Measurements from ENCODE around the gene SKAP2. TPM values are rescaled to one million over a fixed set of nuclear protein-coding genes. Genes with fewer than 3 reads are reported as not detected.
"Not testable (repeated sequence)": the region's sequence is repeated elsewhere in the genome, so short reads cannot be mapped to it uniquely, and the experiment has no call there.

Gene SKAP2
- total RNA-seq, 1 experiment from 2014 or later: 24.4 TPM

DNA sequence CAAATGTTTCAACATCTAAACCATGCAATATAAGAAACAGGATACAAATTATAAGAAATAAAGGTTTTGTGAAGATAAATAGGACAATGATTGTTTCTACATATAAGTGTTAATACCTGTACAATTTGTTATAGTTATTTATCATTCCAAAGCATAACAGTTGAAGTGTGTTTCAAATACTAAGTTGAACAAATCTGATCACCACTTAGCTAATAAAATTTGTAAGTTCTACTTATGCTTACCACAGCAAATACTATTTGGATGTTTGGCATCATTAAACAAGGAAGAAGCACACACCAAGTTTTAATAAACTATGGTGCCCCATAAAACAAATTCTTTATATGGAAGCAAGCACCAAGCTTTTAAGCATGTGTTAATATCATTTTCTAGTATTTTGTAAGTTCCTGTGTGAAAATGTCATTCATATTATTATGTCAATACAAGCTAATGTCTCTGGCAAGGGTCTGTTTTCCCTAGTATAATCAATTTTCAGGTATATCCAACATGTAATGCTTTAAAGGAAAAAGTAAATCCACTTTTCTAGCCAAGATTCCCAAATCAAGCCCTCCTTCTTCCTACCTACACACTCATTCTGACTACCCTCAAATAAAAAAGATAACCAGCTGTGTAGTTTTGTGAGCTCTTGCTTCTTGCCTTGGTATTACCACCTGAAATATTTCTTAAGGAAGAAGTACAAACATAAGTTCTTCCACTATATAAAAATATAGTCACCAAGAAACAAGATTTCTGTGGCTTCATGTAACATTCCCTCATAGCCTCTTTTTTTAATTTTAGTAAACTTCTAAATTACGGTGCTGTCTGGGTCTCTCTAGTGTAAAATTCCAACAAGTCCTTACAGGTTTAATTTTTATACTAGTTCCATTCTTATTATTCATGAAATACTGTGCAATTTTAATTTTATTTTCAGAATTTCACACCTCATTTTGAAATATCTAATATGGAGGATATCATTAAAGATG lies 9.2 kb downstream of the SKAP2 start:
- Histone ChIP-seq H2AFZ (ENCODE audit: low read length) (no peak overlapping the region), H3K4me2 (ENCODE audit: low read depth, low read length, poor library complexity, severe bottlenecking) (no peak overlapping the region), H3K9ac (ENCODE audit: low read length) (no peak overlapping the region), H3K4me1 (ENCODE audit: low read length) (peaks cover 32% of the 10 kb centered on the region), H3K9me2 (replicated peaks; ENCODE audit: insufficient read depth, low read length) (no peaks in the 10 kb centered on the region), H3K79me2 (ENCODE audit: low read length) (no peaks in the 10 kb centered on the region), H3K27ac (ENCODE audit: low read length) (no peak overlapping the region), H4K20me1 (ENCODE audit: insufficient read depth, low read depth, low read length) (no peaks in the 10 kb centered on the region), H3K27me3 (ENCODE audit: low read length) (no peaks in the 10 kb centered on the region), H3K9me3 (ENCODE audit: low read length) (no peaks in the 10 kb centered on the region), H3K4me3 (ENCODE audit: low read length) (no peak overlapping the region), H3K36me3 (ENCODE audit: insufficient read depth, low read length) (no peaks in the 10 kb centered on the region)
- DNase-seq: no peak

DNA sequence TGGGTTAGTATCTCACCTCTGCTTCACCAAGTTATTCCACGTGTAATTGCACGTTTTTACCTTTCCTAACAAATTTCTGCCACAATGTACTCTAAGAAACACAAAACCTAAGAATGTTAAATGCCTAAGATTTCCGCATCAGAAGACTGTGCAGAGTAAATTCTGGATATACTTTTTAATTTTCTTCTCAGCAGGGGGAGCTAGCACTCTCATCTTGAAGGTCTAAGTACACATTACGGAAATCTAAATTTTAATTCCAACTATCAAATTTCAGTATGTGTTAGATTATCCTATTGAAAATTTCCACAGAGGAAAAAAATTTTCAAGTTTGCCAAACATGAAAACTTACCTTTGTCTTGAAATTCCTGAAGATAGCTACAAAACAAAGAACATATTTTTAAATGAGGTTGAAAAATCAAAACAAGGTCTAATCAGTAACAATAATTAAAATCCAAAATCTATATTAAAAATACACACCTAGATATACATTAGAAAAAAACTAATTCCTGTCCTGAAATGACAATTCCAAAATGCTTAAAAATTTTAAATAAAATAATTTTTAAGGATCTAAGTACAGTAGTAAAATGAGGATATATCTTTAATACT lies 10.5 kb downstream of the SKAP2 start:
- H3K36me3 ChIP-seq (ENCODE audit: insufficient read depth, low read length): no peaks in the 10 kb centered on the region
- no peak overlapping the region for H3K27ac ChIP-seq (ENCODE audit: low read length)
- H3K4me2 ChIP-seq (ENCODE audit: low read depth, low read length, poor library complexity, severe bottlenecking): no peak overlapping the region
- H3K9ac ChIP-seq (ENCODE audit: low read length): no peak overlapping the region
- H4K20me1 ChIP-seq (ENCODE audit: insufficient read depth, low read depth, low read length): no peaks in the 10 kb centered on the region
- no peaks in the 10 kb centered on the region for H3K79me2 ChIP-seq (ENCODE audit: low read length)
- no peaks in the 10 kb centered on the region for H3K9me2 ChIP-seq (replicated peaks; ENCODE audit: insufficient read depth, low read length)
- H3K4me1 ChIP-seq (ENCODE audit: low read length): peaks cover 32% of the 10 kb centered on the region
- no peak overlapping the region for H3K4me3 ChIP-seq (ENCODE audit: low read length)
- DNase-seq: peak; percentile 83
- H2AFZ ChIP-seq (ENCODE audit: low read length): 0 out of 2 replicates have a peak overlapping the region, but pooled peaks have one; percentile 56
- no peaks in the 10 kb centered on the region for H3K9me3 ChIP-seq (ENCODE audit: low read length)
- H3K27me3 ChIP-seq (ENCODE audit: low read length): no peaks in the 10 kb centered on the region

DNA sequence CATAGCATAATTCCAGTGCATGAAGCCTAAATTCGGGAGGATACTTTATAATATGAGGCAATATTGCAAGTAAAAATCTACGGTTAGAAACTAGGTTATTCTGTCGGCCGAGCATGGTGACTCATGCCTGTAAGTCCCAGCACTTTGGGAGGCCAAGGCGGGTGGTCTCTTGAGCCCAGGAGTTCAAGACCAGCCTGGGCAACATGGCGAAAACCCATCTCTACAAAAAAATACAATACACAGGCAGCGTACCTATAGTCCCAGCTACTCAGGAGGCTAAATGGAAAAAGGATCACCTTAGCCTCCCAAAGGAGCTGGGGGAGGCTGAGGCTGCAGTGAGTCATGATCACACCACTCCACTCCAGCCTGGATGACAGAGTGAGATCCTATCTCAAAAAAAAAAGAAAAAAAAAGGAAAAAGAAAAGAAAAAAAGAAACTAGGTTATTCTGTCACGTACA lies 14.2 kb downstream of the SKAP2 start:
- H4K20me1 ChIP-seq (ENCODE audit: insufficient read depth, low read depth, low read length): no peaks in the 10 kb centered on the region

DNA sequence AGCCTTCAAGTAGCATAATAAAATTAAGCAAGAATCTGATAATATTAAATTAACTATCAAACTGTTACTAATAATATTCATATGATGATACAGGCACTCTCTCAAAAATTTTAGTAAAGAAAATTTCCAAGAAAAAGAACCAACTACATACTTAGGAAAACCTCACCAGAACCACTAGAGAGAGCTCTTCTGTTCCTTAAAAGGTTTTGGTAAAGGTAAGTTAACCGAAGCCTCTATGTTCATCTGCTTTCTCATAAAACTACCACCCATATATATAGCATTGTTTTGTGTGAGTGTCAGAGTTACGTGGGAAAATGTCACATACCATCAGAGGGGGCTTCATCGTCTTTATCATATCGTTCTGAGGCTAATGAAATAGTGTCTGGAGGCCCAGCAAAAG lies 20.7 kb downstream of the SKAP2 start:
- no peaks in the 10 kb centered on the region for H3K36me3 ChIP-seq (ENCODE audit: insufficient read depth, low read length)
- H3K4me3 ChIP-seq (ENCODE audit: low read length): no peak overlapping the region
- no peaks in the 10 kb centered on the region for H3K27me3 ChIP-seq (ENCODE audit: low read length)
- no peak overlapping the region for H3K27ac ChIP-seq (ENCODE audit: low read length)
- H3K9me3 ChIP-seq (ENCODE audit: low read length): no peaks in the 10 kb centered on the region
- H2AFZ ChIP-seq (ENCODE audit: low read length): no peak overlapping the region
- H3K9ac ChIP-seq (ENCODE audit: low read length): no peak overlapping the region
- H4K20me1 ChIP-seq (ENCODE audit: insufficient read depth, low read depth, low read length): no peaks in the 10 kb centered on the region
- H3K4me2 ChIP-seq (ENCODE audit: low read depth, low read length, poor library complexity, severe bottlenecking): no peak overlapping the region
- H3K4me1 ChIP-seq (ENCODE audit: low read length): peaks cover 13% of the 10 kb centered on the region
- peak; percentile 49 for DNase-seq
- no peaks in the 10 kb centered on the region for H3K9me2 ChIP-seq (replicated peaks; ENCODE audit: insufficient read depth, low read length)
- H3K79me2 ChIP-seq (ENCODE audit: low read length): no peaks in the 10 kb centered on the region

More for the DNA sequence above, 14.2 kb downstream of the SKAP2 start:
- Histone ChIP-seq H3K27ac (ENCODE audit: low read length) (no peak overlapping the region), H3K9me3 (ENCODE audit: low read length) (no peaks in the 10 kb centered on the region), H3K4me1 (ENCODE audit: low read length) (peaks cover 8% of the 10 kb centered on the region), H3K4me3 (ENCODE audit: low read length) (no peak overlapping the region), H2AFZ (ENCODE audit: low read length) (no peak overlapping the region), H3K4me2 (ENCODE audit: low read depth, low read length, poor library complexity, severe bottlenecking) (no peak overlapping the region), H3K27me3 (ENCODE audit: low read length) (no peaks in the 10 kb centered on the region), H3K9me2 (replicated peaks; ENCODE audit: insufficient read depth, low read length) (no peaks in the 10 kb centered on the region), H3K9ac (ENCODE audit: low read length) (no peak overlapping the region), H3K36me3 (ENCODE audit: insufficient read depth, low read length) (no peaks in the 10 kb centered on the region), H3K79me2 (ENCODE audit: low read length) (no peaks in the 10 kb centered on the region)
- DNase-seq: no peak

DNA sequence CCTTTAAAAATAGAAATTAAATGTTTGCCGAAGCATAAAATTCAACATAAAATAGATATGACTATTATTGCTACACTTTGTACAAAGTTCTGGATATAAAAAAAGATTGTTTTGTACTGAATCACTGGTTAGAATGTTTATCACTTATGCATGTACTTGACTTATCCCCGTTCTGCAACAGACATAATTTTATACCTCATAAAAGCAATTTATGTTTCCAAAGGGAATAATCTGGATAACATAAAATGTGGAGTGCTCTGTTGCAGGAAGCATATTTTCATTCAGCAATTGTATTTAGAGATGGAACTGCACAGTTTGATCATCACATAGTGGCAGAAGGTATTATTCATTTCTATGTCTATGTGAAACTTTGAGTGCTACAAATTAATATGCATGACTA lies 21.5 kb downstream of the SKAP2 start:
- Histone ChIP-seq H3K27ac (ENCODE audit: low read length) (no peak overlapping the region), H3K4me2 (ENCODE audit: low read depth, low read length, poor library complexity, severe bottlenecking) (no peak overlapping the region), H3K4me3 (ENCODE audit: low read length) (no peak overlapping the region), H3K9ac (ENCODE audit: low read length) (no peak overlapping the region), H4K20me1 (ENCODE audit: insufficient read depth, low read depth, low read length) (no peaks in the 10 kb centered on the region), H3K27me3 (ENCODE audit: low read length) (no peaks in the 10 kb centered on the region), H3K4me1 (ENCODE audit: low read length) (peaks cover 13% of the 10 kb centered on the region), H3K79me2 (ENCODE audit: low read length) (no peaks in the 10 kb centered on the region), H3K9me3 (ENCODE audit: low read length) (no peaks in the 10 kb centered on the region), H3K9me2 (replicated peaks; ENCODE audit: insufficient read depth, low read length) (no peaks in the 10 kb centered on the region), H2AFZ (ENCODE audit: low read length) (no peak overlapping the region), H3K36me3 (ENCODE audit: insufficient read depth, low read length) (no peaks in the 10 kb centered on the region)
- no peak for DNase-seq

GRCh38 chr7:26841003-26841739 lies 23.2 kb downstream of the SKAP2 start:
- Histone ChIP-seq H3K9me2 (replicated peaks; ENCODE audit: insufficient read depth, low read length) (no peaks in the 10 kb centered on the region), H3K79me2 (ENCODE audit: low read length) (no peaks in the 10 kb centered on the region), H4K20me1 (ENCODE audit: insufficient read depth, low read depth, low read length) (no peaks in the 10 kb centered on the region), H3K4me2 (ENCODE audit: low read depth, low read length, poor library complexity, severe bottlenecking) (no peak overlapping the region), H3K9ac (ENCODE audit: low read length) (no peak overlapping the region), H2AFZ (ENCODE audit: low read length) (no peak overlapping the region), H3K9me3 (ENCODE audit: low read length) (no peaks in the 10 kb centered on the region), H3K4me1 (ENCODE audit: low read length) (peaks cover 13% of the 10 kb centered on the region), H3K36me3 (ENCODE audit: insufficient read depth, low read length) (no peaks in the 10 kb centered on the region), H3K4me3 (ENCODE audit: low read length) (no peak overlapping the region), H3K27me3 (ENCODE audit: low read length) (no peaks in the 10 kb centered on the region), H3K27ac (ENCODE audit: low read length) (no peak overlapping the region)
- no peak for DNase-seq

GRCh38 chr7:26836793-26837192 lies 27.6 kb downstream of the SKAP2 start:
- not testable (repeated sequence) for H3K36me3 ChIP-seq (ENCODE audit: insufficient read depth, low read length); H3K79me2 ChIP-seq (ENCODE audit: low read length); H4K20me1 ChIP-seq (ENCODE audit: insufficient read depth, low read depth, low read length); H3K4me1 ChIP-seq (ENCODE audit: low read length); H3K9ac ChIP-seq (ENCODE audit: low read length); H3K9me3 ChIP-seq (ENCODE audit: low read length); H3K27ac ChIP-seq (ENCODE audit: low read length); H3K4me2 ChIP-seq (ENCODE audit: low read depth, low read length, poor library complexity, severe bottlenecking); H2AFZ ChIP-seq (ENCODE audit: low read length); H3K9me2 ChIP-seq (replicated peaks; ENCODE audit: insufficient read depth, low read length); DNase-seq; H3K4me3 ChIP-seq (ENCODE audit: low read length); H3K27me3 ChIP-seq (ENCODE audit: low read length)

GRCh38 chr7:26815426-26815825 lies 49.0 kb downstream of the SKAP2 start:
- Histone ChIP-seq H3K36me3 (ENCODE audit: insufficient read depth, low read length) (no peaks in the 10 kb centered on the region), H3K27me3 (ENCODE audit: low read length) (no peaks in the 10 kb centered on the region), H3K9ac (ENCODE audit: low read length) (no peak overlapping the region), H3K9me2 (replicated peaks; ENCODE audit: insufficient read depth, low read length) (no peaks in the 10 kb centered on the region), H3K4me2 (ENCODE audit: low read depth, low read length, poor library complexity, severe bottlenecking) (no peak overlapping the region), H3K27ac (ENCODE audit: low read length) (no peak overlapping the region), H3K9me3 (ENCODE audit: low read length) (no peaks in the 10 kb centered on the region), H3K4me3 (ENCODE audit: low read length) (no peak overlapping the region), H3K4me1 (ENCODE audit: low read length) (no peaks in the 10 kb centered on the region), H3K79me2 (ENCODE audit: low read length) (no peaks in the 10 kb centered on the region), H2AFZ (ENCODE audit: low read length) (no peak overlapping the region), H4K20me1 (ENCODE audit: insufficient read depth, low read depth, low read length) (no peaks in the 10 kb centered on the region)
- DNase-seq: no peak
